ENCODE data around the gene EDN3. TPM values are rescaled to one million over a fixed set of nuclear protein-coding genes. Genes with fewer than 3 reads are reported as not detected.

EDN3 gene
- total and polyA plus RNA-seq, 4 donors: 0.12 to 3.6 (median 0.31) TPM

DNA sequence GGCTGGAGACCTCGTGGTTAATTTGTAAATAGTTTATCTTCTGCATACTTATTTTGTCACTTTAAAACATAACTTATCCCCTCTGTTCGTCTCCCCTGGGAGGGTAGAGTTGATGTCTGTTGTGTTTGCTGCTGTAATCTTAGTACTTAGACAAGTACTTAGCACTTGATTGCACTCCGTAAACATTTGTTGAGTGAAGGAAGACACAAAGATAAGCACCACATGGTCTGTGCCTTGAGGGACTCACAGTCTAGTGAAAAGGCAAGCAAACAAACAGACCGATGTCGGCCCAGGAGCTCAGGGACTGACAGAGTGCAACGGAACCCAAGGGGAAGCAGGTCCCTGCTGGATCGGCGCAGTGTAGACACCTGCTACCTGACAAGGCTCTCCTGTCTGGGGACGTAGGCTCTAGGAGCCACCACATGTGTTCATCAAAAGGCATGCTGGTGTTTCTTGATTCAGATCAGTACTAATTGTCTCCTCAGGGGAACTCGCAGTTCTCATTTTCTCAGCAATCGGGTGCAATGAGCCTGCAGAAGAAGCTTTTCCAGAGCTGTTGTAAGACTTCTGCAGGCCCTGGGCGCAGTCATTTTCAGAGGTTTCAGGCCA, 31.4 kb downstream of the EDN3 start:
- 64 to 69% methylated on average over 12 of the region's 12 CpGs for WGBS, 2 donors
- H3K4me1 ChIP-seq (ENCODE audit: control insufficient read depth in 5 of 5, insufficient read depth in 5 of 5, low read length in 5 of 5): peaks cover 0 to 9% (median 5%) of the 10 kb centered on the region in 5 donors
- no peak overlapping the region for H3K9ac ChIP-seq (ENCODE audit: insufficient read depth in 1 of 2, low read length in 2 of 2)
- peak in 2 of 3 donors; percentile 39 to 56 for DNase-seq
- TF ChIP-seq, protein P1, sequence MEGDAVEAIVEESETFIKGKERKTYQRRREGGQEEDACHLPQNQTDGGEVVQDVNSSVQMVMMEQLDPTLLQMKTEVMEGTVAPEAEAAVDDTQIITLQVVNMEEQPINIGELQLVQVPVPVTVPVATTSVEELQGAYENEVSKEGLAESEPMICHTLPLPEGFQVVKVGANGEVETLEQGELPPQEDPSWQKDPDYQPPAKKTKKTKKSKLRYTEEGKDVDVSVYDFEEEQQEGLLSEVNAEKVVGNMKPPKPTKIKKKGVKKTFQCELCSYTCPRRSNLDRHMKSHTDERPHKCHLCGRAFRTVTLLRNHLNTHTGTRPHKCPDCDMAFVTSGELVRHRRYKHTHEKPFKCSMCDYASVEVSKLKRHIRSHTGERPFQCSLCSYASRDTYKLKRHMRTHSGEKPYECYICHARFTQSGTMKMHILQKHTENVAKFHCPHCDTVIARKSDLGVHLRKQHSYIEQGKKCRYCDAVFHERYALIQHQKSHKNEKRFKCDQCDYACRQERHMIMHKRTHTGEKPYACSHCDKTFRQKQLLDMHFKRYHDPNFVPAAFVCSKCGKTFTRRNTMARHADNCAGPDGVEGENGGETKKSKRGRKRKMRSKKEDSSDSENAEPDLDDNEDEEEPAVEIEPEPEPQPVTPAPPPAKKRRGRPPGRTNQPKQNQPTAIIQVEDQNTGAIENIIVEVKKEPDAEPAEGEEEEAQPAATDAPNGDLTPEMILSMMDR (IDR thresholded peaks at IDR 0.05; ENCODE audit: control extremely low read depth, extremely low read depth): no peak
- H3K9me3 ChIP-seq (ENCODE audit: control insufficient read depth in 4 of 4, insufficient read depth in 3 of 4, low read length in 3 of 4): peaks cover 0 to 2% (median 0%) of the 10 kb centered on the region in 4 donors
- ATAC-seq (ENCODE audit: insufficient read depth, low FRiP score): no peak
- H3K4me3 ChIP-seq: no peak overlapping the region
- H3K36me3 ChIP-seq (ENCODE audit: control insufficient read depth in 4 of 4, insufficient read depth in 4 of 4, low read length in 4 of 4): no peaks in the 10 kb centered on the region
- peaks cover 0 to 7% (median 5%) of the 10 kb centered on the region in 3 donors for H3K27me3 ChIP-seq (ENCODE audit: control insufficient read depth in 3 of 3, insufficient read depth in 3 of 3, low read length in 2 of 3)
- H3K27ac ChIP-seq (ENCODE audit: low read depth in 1 of 2, low read length in 1 of 2): no peak overlapping the region

DNA sequence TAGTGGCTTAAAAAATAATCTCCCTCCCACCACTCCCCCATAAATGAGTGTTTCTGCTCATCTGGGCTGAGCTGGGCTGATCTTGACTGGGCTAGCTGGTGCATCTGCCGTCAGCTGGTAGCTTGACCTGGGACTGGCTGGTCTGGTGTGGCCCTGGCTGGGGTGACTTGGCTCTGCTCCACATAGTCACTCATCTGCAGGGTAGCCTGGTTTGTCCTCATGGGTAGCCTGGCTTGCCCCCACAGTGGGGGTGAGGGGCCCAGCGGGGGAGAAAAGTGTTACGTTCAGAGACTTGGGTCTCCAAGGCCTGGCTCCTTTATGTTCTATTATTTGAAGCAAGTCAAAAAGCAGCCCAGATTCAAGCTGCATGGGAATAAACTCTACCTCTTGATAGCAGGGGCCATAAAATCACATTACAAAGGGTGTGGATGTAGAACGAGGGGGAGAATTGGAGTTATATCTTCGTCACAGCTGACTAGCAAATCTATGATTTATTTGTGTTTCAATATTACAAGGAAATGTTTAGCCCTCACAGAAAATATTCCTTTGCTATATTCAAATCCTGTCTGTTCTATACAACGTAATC, 32.9 kb downstream of the EDN3 start:
- ATAC-seq (ENCODE audit: insufficient read depth, low FRiP score): no peak

DNA sequence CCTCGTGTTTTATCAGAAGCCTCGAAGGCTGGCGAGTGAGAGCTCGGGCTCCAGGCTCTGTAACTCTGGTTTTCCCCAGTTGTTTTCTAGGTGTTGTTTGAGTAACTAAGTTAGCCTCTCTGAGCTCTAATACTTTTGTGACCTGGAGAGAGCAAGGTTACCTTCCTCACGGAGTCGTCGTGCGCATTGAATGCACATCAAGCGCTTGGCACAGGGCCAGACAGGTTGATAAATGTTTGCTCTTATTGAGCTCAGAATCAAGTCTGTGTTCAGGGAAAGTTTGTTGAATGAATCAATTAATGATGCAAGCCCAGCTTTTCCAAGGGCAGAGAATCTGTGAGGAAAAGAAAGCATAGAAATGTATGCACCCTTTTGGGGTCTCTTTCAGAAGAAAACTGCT, 33.5 kb downstream of the EDN3 start:
- H3K4me3 ChIP-seq: no peak overlapping the region
- TF ChIP-seq, protein P1 (IDR thresholded peaks at IDR 0.05; ENCODE audit: control extremely low read depth, extremely low read depth): no peak
- no peak for ATAC-seq (ENCODE audit: insufficient read depth, low FRiP score)
- peaks cover 0 to 9% (median 5%) of the 10 kb centered on the region in 5 donors for H3K4me1 ChIP-seq (ENCODE audit: control insufficient read depth in 5 of 5, insufficient read depth in 5 of 5, low read length in 5 of 5)
- no peak for DNase-seq
- H3K9ac ChIP-seq (ENCODE audit: insufficient read depth in 1 of 2, low read length in 2 of 2): no peak overlapping the region
- no peak overlapping the region for H3K27ac ChIP-seq (ENCODE audit: low read depth in 1 of 2, low read length in 1 of 2)
- 86 to 92% methylated on average over 9 of the region's 9 CpGs for WGBS, 2 donors
- H3K36me3 ChIP-seq (ENCODE audit: control insufficient read depth in 4 of 4, insufficient read depth in 4 of 4, low read length in 4 of 4): no peaks in the 10 kb centered on the region
- H3K9me3 ChIP-seq (ENCODE audit: control insufficient read depth in 4 of 4, insufficient read depth in 3 of 4, low read length in 3 of 4): peaks cover 0 to 2% (median 0%) of the 10 kb centered on the region in 4 donors
- peaks cover 0 to 4% (median 2%) of the 10 kb centered on the region in 3 donors for H3K27me3 ChIP-seq (ENCODE audit: control insufficient read depth in 3 of 3, insufficient read depth in 3 of 3, low read length in 2 of 3)

More for the DNA sequence above, 32.9 kb downstream of the EDN3 start:
- Histone ChIP-seq H3K4me3 (no peak overlapping the region), H3K9ac (ENCODE audit: insufficient read depth in 1 of 2, low read length in 2 of 2) (no peak overlapping the region), H3K36me3 (ENCODE audit: control insufficient read depth in 4 of 4, insufficient read depth in 4 of 4, low read length in 4 of 4) (no peaks in the 10 kb centered on the region), H3K27ac (ENCODE audit: low read depth in 1 of 2, low read length in 1 of 2) (no peak overlapping the region), H3K9me3 (ENCODE audit: control insufficient read depth in 4 of 4, insufficient read depth in 3 of 4, low read length in 3 of 4) (peaks cover 0 to 2% (median 0%) of the 10 kb centered on the region in 4 donors), H3K4me1 (ENCODE audit: control insufficient read depth in 5 of 5, insufficient read depth in 5 of 5, low read length in 5 of 5) (peaks cover 0 to 9% (median 5%) of the 10 kb centered on the region in 5 donors), H3K27me3 (ENCODE audit: control insufficient read depth in 3 of 3, insufficient read depth in 3 of 3, low read length in 2 of 3) (peaks cover 0 to 5% (median 5%) of the 10 kb centered on the region in 3 donors)
- TF ChIP-seq, protein P1 (IDR thresholded peaks at IDR 0.05; ENCODE audit: control extremely low read depth, extremely low read depth): no peak
- WGBS, 2 donors: 71 to 90% methylated on average over 6 of the region's 6 CpGs
- DNase-seq: no peak
